ENCODE data around the gene TOP3B. TPM values are rescaled to one million over a fixed set of nuclear protein-coding genes. Genes with fewer than 3 reads are reported as not detected.
A peak's percentile ranks its signal among the peaks of the same experiment; 100 is the strongest.

The TOP3B gene
- total and polyA plus RNA-seq, 9 of the 15 experiments (the other 6 are each of a cell fraction or from before 2014, with no cell fraction given) = 3.0 to 188 (median 112) TPM

- peak; percentile 21; the same call in 1 of the 2 replicates for TF ChIP-seq RREB1 (CRISPR knock-in tag; IDR thresholded peaks at IDR 0.05)
- no peak for TF ChIP-seq ZNF280A (IDR thresholded peaks at IDR 0.05; ENCODE audit: low read depth, partially characterized antibody)
- TF ChIP-seq CHD2 (IDR thresholded peaks at IDR 0.05; ENCODE audit: low read depth, low read length) = no peak
- peak; percentile 35; the same call in 1 of the 2 replicates for TF ChIP-seq ZFX (CRISPR knock-in tag; IDR thresholded peaks at IDR 0.05)
- TF ChIP-seq KHSRP (IDR thresholded peaks at IDR 0.05) = no peak
- no peak for TF ChIP-seq ZNF3 (CRISPR knock-in tag; IDR thresholded peaks at IDR 0.05)
- no peak for TF ChIP-seq CGGBP1 (CRISPR knock-in tag; IDR thresholded peaks at IDR 0.05)
- no peak; the same call in 1 of the 2 replicates for TF ChIP-seq ZNF143 (CRISPR knock-in tag; IDR thresholded peaks at IDR 0.05)
- no peak for TF ChIP-seq MTA3 (IDR thresholded peaks at IDR 0.05; ENCODE audit: borderline replicate concordance)
- no peak for TF ChIP-seq E2F6 (IDR thresholded peaks at IDR 0.05; ENCODE audit: borderline replicate concordance in 1 of 2, extremely low read depth in 1 of 2, insufficient read depth in 1 of 2, insufficient read length in 1 of 2, low read depth in 1 of 2, low read length in 1 of 2, poor library complexity in 1 of 2, severe bottlenecking in 1 of 2)
- TF ChIP-seq POLR3G (IDR thresholded peaks at IDR 0.05; ENCODE audit: extremely low read depth, insufficient read length, insufficient replicate concordance) = no peak
- TF ChIP-seq THAP12 (CRISPR knock-in tag; IDR thresholded peaks at IDR 0.05) = peak; percentile 46; the same call in 1 of the 2 replicates
- no peak for TF ChIP-seq BCL6 (CRISPR knock-in tag; IDR thresholded peaks at IDR 0.05)
- no peak for TF ChIP-seq XRCC5 (IDR thresholded peaks at IDR 0.05; ENCODE audit: low read depth, low read length)
- no peak for TF ChIP-seq ZKSCAN3 (CRISPR knock-in tag; IDR thresholded peaks at IDR 0.05)
These were observed 24.0 kb downstream of the TOP3B start (continued) for GRCh38 chr22:21958360-21959273.
